Measurements from ENCODE around the gene RPL7L1. TPM values are rescaled to one million over a fixed set of nuclear protein-coding genes. Genes with fewer than 3 reads are reported as not detected.
"Not testable (repeated sequence)": the region's sequence is repeated elsewhere in the genome, so short reads cannot be mapped to it uniquely, and the experiment has no call there.

The RPL7L1 gene
- polyA plus RNA-seq, 6 donors from 2014 or later = 26.8 to 81.7 (median 61.0) TPM

- no peak for ATAC-seq (ENCODE audit: low read depth in 2 of 2)
- no peaks in the 10 kb centered on the region for H3K27me3 Mint-ChIP-seq
Measured at GRCh38 chr6:42899871-42900270, 20.5 kb downstream of the RPL7L1 start.

GRCh38 chr6:42901538-42901957 lies 22.1 kb downstream of the RPL7L1 start:
- ATAC-seq (ENCODE audit: low read depth in 2 of 2) = peak; percentile 84 to 97
- Mint-ChIP-seq H3K36me3 (no peaks in the 10 kb centered on the region), H3K4me3 (no peak overlapping the region), H3K9me3 (no peaks in the 10 kb centered on the region), H3K27ac (peak overlapping the region in 1 of 6 donors; percentile 61), H3K27me3 (no peaks in the 10 kb centered on the region), H3K4me1 (peaks cover 5 to 13% (median 7%) of the 10 kb centered on the region in 3 donors)
- peak; percentile 74 for DNase-seq

More at GRCh38 chr6:42899871-42900270, 20.5 kb downstream of the RPL7L1 start:
- peaks cover 5 to 13% (median 7%) of the 10 kb centered on the region in 3 donors for H3K4me1 Mint-ChIP-seq
- no peak for DNase-seq
- H3K9me3 Mint-ChIP-seq = no peaks in the 10 kb centered on the region
- no peak overlapping the region for H3K27ac Mint-ChIP-seq
- no peak overlapping the region for H3K4me3 Mint-ChIP-seq
- H3K36me3 Mint-ChIP-seq = no peaks in the 10 kb centered on the region

GRCh38 chr6:42902429-42903263 lies 23.2 kb downstream of the RPL7L1 start:
- H3K27me3 Mint-ChIP-seq, DNase-seq: not testable (repeated sequence)

GRCh38 chr6:42904467-42904866 lies 25.1 kb downstream of the RPL7L1 start:
- no peak overlapping the region for H3K4me3 Mint-ChIP-seq
- H3K4me1 Mint-ChIP-seq = peaks cover 5 to 11% (median 7%) of the 10 kb centered on the region in 3 donors
- H3K27ac Mint-ChIP-seq = no peak overlapping the region
- no peaks in the 10 kb centered on the region for H3K9me3 Mint-ChIP-seq
- H3K36me3 Mint-ChIP-seq = no peaks in the 10 kb centered on the region
- no peaks in the 10 kb centered on the region for H3K27me3 Mint-ChIP-seq
- ATAC-seq (ENCODE audit: low read depth in 2 of 2) (no peak), DNase-seq (no peak)

More at GRCh38 chr6:42902429-42903263, 23.2 kb downstream of the RPL7L1 start:
- H3K4me3 Mint-ChIP-seq = peak overlapping the region in 2 of 8 donors; percentile 3 to 66
- H3K36me3 Mint-ChIP-seq; ATAC-seq (ENCODE audit: low read depth in 2 of 2); H3K9me3 Mint-ChIP-seq; H3K27ac Mint-ChIP-seq: not testable (repeated sequence)
- peaks cover 5 to 13% (median 7%) of the 10 kb centered on the region in 3 donors for H3K4me1 Mint-ChIP-seq

- H3K27me3 Mint-ChIP-seq = peaks cover 0 to 8% (median 7%) of the 10 kb centered on the region in 3 donors
- H3K9me3 Mint-ChIP-seq = no peaks in the 10 kb centered on the region
- H3K36me3 Mint-ChIP-seq = no peaks in the 10 kb centered on the region
- no peak overlapping the region for H3K4me3 Mint-ChIP-seq
- H3K27ac Mint-ChIP-seq = no peak overlapping the region
- DNase-seq (no peak), ATAC-seq (ENCODE audit: low read depth in 2 of 2) (no peak)
- H3K4me1 Mint-ChIP-seq = peaks cover 5 to 6% (median 6%) of the 10 kb centered on the region in 3 donors
Measured at GRCh38 chr6:42907336-42907735, 27.9 kb downstream of the RPL7L1 start.

- peaks cover 0 to 8% (median 7%) of the 10 kb centered on the region in 3 donors for H3K27me3 Mint-ChIP-seq
- H3K4me1 Mint-ChIP-seq = peaks cover 3 to 6% (median 5%) of the 10 kb centered on the region in 3 donors
- no peak for ATAC-seq (ENCODE audit: low read depth in 2 of 2)
- H3K9me3 Mint-ChIP-seq = no peaks in the 10 kb centered on the region
- H3K36me3 Mint-ChIP-seq = no peaks in the 10 kb centered on the region
- H3K27ac Mint-ChIP-seq = no peak overlapping the region
- no peak for DNase-seq
- H3K4me3 Mint-ChIP-seq = peak overlapping the region in 1 of 8 donors; percentile 3
Measured at GRCh38 chr6:42909835-42910234, 30.4 kb downstream of the RPL7L1 start.

- no peaks in the 10 kb centered on the region for H3K36me3 Mint-ChIP-seq
- no peaks in the 10 kb centered on the region for H3K9me3 Mint-ChIP-seq
- no peak for DNase-seq
- peak overlapping the region in 6 of 8 donors; percentile 42 to 84 (median 66) for H3K4me3 Mint-ChIP-seq
- ATAC-seq (ENCODE audit: low read depth in 2 of 2) = peak in 1 of 2 donors; percentile 43
- H3K4me1 Mint-ChIP-seq = peaks cover 3 to 11% (median 5%) of the 10 kb centered on the region in 3 donors
- H3K27me3 Mint-ChIP-seq = peaks cover 0 to 12% (median 8%) of the 10 kb centered on the region in 3 donors
- H3K27ac Mint-ChIP-seq = peak overlapping the region in 1 of 6 donors; percentile 59
Measured at GRCh38 chr6:42911171-42912021, 32.0 kb downstream of the RPL7L1 start.

GRCh38 chr6:42914546-42914945 lies 35.1 kb downstream of the RPL7L1 start:
- Mint-ChIP-seq H3K4me1 (peaks cover 3 to 11% (median 5%) of the 10 kb centered on the region in 3 donors), H3K4me3 (no peak overlapping the region), H3K27ac (no peak overlapping the region), H3K36me3 (no peaks in the 10 kb centered on the region), H3K9me3 (no peaks in the 10 kb centered on the region), H3K27me3 (peaks cover 0 to 12% (median 8%) of the 10 kb centered on the region in 3 donors)
- no peak for ATAC-seq (ENCODE audit: low read depth in 2 of 2)
- DNase-seq = no peak

GRCh38 chr6:42915732-42916131 lies 36.3 kb downstream of the RPL7L1 start, which contains the start of gene PTCRA:
TSS of gene PTCRA (plus strand) at chr6:42916053. CDS start at chr6:42916070, 17 bp downstream.
- H3K27me3 Mint-ChIP-seq = peaks cover 0 to 12% (median 8%) of the 10 kb centered on the region in 3 donors
- H3K4me3 Mint-ChIP-seq = peak within 1 kb of the TSS in 1 of 8 donors; percentile 78
- no peaks in the 10 kb centered on the region for H3K9me3 Mint-ChIP-seq
- ATAC-seq (ENCODE audit: low read depth in 2 of 2) (peak in 1 of 2 donors; percentile 21), DNase-seq (no peak)
- no peaks in the 10 kb centered on the region for H3K36me3 Mint-ChIP-seq
- H3K27ac Mint-ChIP-seq = peak within 1 kb of the TSS in 2 of 6 donors; percentile 11 to 37
- peaks cover 3 to 11% (median 5%) of the 10 kb centered on the region in 3 donors for H3K4me1 Mint-ChIP-seq

- peak overlapping the region in 1 of 6 donors; percentile 37 for H3K27ac Mint-ChIP-seq
- H3K36me3 Mint-ChIP-seq = no peaks in the 10 kb centered on the region
- H3K9me3 Mint-ChIP-seq = no peaks in the 10 kb centered on the region
- DNase-seq (no peak), ATAC-seq (ENCODE audit: low read depth in 2 of 2) (no peak)
- peaks cover 0 to 9% (median 4%) of the 10 kb centered on the region in 3 donors for H3K27me3 Mint-ChIP-seq
- peaks cover 1 to 8% (median 2%) of the 10 kb centered on the region in 3 donors for H3K4me1 Mint-ChIP-seq
- peak overlapping the region in 1 of 8 donors; percentile 78 for H3K4me3 Mint-ChIP-seq
Measured at GRCh38 chr6:42916288-42916687, 36.9 kb downstream of the RPL7L1 start.

GRCh38 chr6:42921801-42922200 lies 42.4 kb downstream of the RPL7L1 start:
- no peak for DNase-seq
- Mint-ChIP-seq H3K27ac (peak overlapping the region in 1 of 6 donors; percentile 16), H3K4me1 (peaks cover 4 to 5% (median 5%) of the 10 kb centered on the region in 3 donors), H3K4me3 (no peak overlapping the region), H3K36me3 (no peaks in the 10 kb centered on the region), H3K27me3 (no peaks in the 10 kb centered on the region), H3K9me3 (no peaks in the 10 kb centered on the region)
- no peak for ATAC-seq (ENCODE audit: low read depth in 2 of 2)

GRCh38 chr6:42923666-42924065 lies 44.2 kb downstream of the RPL7L1 start:
- Mint-ChIP-seq H3K27me3 (no peaks in the 10 kb centered on the region), H3K36me3 (no peaks in the 10 kb centered on the region), H3K27ac (no peak overlapping the region), H3K9me3 (no peaks in the 10 kb centered on the region), H3K4me1 (peaks cover 8 to 12% (median 11%) of the 10 kb centered on the region in 3 donors), H3K4me3 (no peak overlapping the region)
- ATAC-seq (ENCODE audit: low read depth in 2 of 2) (no peak), DNase-seq (no peak)

- no peak for ATAC-seq (ENCODE audit: low read depth in 2 of 2)
- H3K27ac Mint-ChIP-seq = peak overlapping the region in 3 of 6 donors; percentile 22 to 99 (median 84)
- H3K36me3 Mint-ChIP-seq = peaks cover 3 to 4% of the 10 kb centered on the region in 2 donors
- H3K9me3 Mint-ChIP-seq = no peaks in the 10 kb centered on the region
- H3K27me3 Mint-ChIP-seq = no peaks in the 10 kb centered on the region
- no peak for DNase-seq
- H3K4me1 Mint-ChIP-seq = peaks cover 12 to 22% (median 16%) of the 10 kb centered on the region in 3 donors
- H3K4me3 Mint-ChIP-seq = peak overlapping the region in 2 of 8 donors; percentile 28 to 41
Measured at GRCh38 chr6:42925248-42925857, 45.9 kb downstream of the RPL7L1 start.

All from naive B cell (primary cell).